Testis (tissue), 2 donors: ENCODE measurements around the gene SULT2B1.

ENCODE experiments used
- CTCF ChIP-seq, 3 experiments: fragments of 450-650 bp in 2 of 3; fragments of 200-600 bp in 1 of 3; sonication (generic) in 1 of 3; IDR thresholded peaks; one replicate each; pipeline ENCODE4 v1.5.1; 2016 to 2019; ENCODE audit warnings: antibody characterized with exemption in 3 of 3, mild to moderate bottlenecking in 2 of 3, moderate library complexity in 1 of 3
- POLR2A ChIP-seq: fragments of 450-650 bp; IDR thresholded peaks from one replicate; pipeline ENCODE4 v1.6.1; 2017; ENCODE audit warnings: antibody characterized with exemption, mild to moderate bottlenecking, moderate library complexity

DNA sequence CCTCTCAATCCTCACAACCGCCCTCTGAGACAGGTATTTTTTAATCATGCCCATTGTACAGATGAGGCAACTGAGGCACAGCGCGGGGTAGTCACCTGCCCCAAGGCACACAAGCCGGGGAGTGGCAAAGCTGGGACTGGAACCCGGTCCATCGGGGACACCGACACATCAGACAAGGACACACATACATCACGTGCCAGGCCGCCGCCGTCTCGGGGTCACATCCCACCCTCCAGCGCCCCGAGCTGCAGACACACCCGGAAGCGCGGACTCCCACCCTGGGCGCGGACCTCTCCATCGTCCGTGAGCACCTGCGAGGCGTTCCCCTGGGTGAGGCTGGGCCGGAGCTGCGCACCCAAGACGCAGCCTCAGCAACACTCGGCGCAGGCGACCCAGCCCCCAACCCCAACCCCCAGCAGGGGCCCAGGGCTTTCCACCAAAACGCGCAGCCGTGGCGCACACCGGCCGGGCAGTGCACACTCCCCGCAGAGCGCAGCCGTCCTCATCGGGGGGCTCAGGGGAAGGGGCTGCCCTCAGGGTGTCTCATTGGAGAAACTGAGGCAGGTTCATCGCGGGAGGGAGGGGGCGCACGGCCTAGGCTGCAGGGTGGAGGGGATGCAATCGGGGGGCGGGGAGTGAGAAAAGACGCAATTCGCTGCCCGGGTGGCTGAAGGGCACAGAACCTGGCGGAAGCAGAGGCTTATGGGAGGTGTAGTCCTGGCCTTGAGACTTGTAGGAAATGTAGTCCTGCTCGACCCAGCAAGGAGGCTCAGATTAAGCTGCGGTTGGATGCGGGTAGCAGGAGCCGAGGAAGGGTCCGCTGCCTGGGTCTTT, 38.5 kb upstream of the SULT2B1 start:
- TF ChIP-seq CTCF (IDR thresholded peaks at IDR 0.05) (no peak), POLR2A (no peak)
